H1 (cell line): ENCODE measurements around the gene MOGAT3. TPM values are rescaled to one million over a fixed set of nuclear protein-coding genes. Genes with fewer than 3 reads are reported as not detected.
A peak's percentile ranks its signal among the peaks of the same experiment; 100 is the strongest.

Experiments
- CTCF ChIA-PET: fragments of 300-600 bp; sonication (Branson Sonifier 250); formaldehyde crosslinking; loops from one replicate; lab custom pipeline; 2021; ENCODE audit not compliant: partially characterized antibody; lab: Charles Lee
- POLR2A ChIA-PET: fragments of 300-600 bp; sonication (Branson Sonifier 250); formaldehyde crosslinking; loops from one replicate; lab custom pipeline; 2021; ENCODE audit warnings: inconsistent platforms; ENCODE audit not compliant: partially characterized antibody; lab: Charles Lee
- DNase-seq, 2 experiments: peaks; one replicate each; pipeline versions ENCODE4 v3.0.0 to v3.0.0-alpha.2; 2010 to 2022; ENCODE audit warnings: low spot score in 2 of 2, low read depth in 1 of 2, mixed read lengths in 1 of 2
- FAIRE-seq: peaks from 2 replicates; lab custom pipeline; 2011; peaks lifted over from hg19 to GRCh38; lab: Jason Lieb, UNC
- H2AFZ ChIP-seq: 2 replicates; pipeline ENCODE4 v1.8.1; 2012; ENCODE audit warnings: low read length, inconsistent platforms
- H2AK5ac ChIP-seq: 2 replicates; pipeline ENCODE4 v1.6.1; 2013; ENCODE audit warnings: low read depth, low read length
- H2BK120ac ChIP-seq: replicated peaks from 2 replicates; pipeline ENCODE3; 2013; ENCODE audit warnings: low read depth, low read length, inconsistent platforms
- H2BK12ac ChIP-seq: 2 replicates; pipeline ENCODE4 v1.6.1; 2013; ENCODE audit warnings: low read depth, low read length
- H2BK15ac ChIP-seq: 2 replicates; pipeline ENCODE4 v1.6.1; 2013; ENCODE audit warnings: low read length
- H2BK20ac ChIP-seq: 2 replicates; pipeline ENCODE4 v1.6.1; 2013; ENCODE audit warnings: low read length
- H2BK5ac ChIP-seq: 2 replicates; pipeline ENCODE4 v1.6.1; 2013; ENCODE audit warnings: low read depth, low read length
- H3K14ac ChIP-seq: 2 replicates; pipeline ENCODE4 v1.6.1; 2013; ENCODE audit warnings: inconsistent platforms; ENCODE audit not compliant: insufficient read length
- H3K18ac ChIP-seq: 2 replicates; pipeline ENCODE4 v1.6.1; 2013; ENCODE audit warnings: low read length; ENCODE audit errors: extremely low read depth
- H3K23ac ChIP-seq: 2 replicates; pipeline ENCODE4 v1.6.1; 2013; ENCODE audit warnings: inconsistent platforms; ENCODE audit not compliant: insufficient read length
- H3K23me2 ChIP-seq: 2 replicates; pipeline ENCODE4 v1.6.1; 2013; ENCODE audit warnings: low read depth, low read length
- H3K27ac ChIP-seq: 2 replicates; pipeline ENCODE4 v1.6.1; 2011; ENCODE audit warnings: low read depth, low read length, inconsistent platforms
- H3K27me3 ChIP-seq, 4 experiments: replicated peaks in 1 of 4; 1 replicate in 1 of 4; 2 replicates in 3 of 4; pipeline versions ENCODE4 v1.6.1 to v1.8.1; 2011 to 2013; ENCODE audit warnings: low read length in 3 of 4, mild to moderate bottlenecking in 3 of 4, inconsistent platforms in 2 of 4, mixed read lengths in 2 of 4, moderate library complexity in 1 of 4; ENCODE audit not compliant: control insufficient read depth in 3 of 4, insufficient read depth in 3 of 4; ENCODE audit errors: extremely low read depth in 1 of 4
- H3K36me3 ChIP-seq, 4 experiments: 2 replicates each; pipeline versions ENCODE4 v1.6.1 to v1.8.1; 2011 to 2013; ENCODE audit warnings: mild to moderate bottlenecking in 4 of 4, low read length in 3 of 4, moderate library complexity in 2 of 4, control low read depth in 1 of 4, inconsistent platforms in 1 of 4; ENCODE audit not compliant: insufficient read depth in 4 of 4, control insufficient read depth in 2 of 4
- H3K4ac ChIP-seq: replicated peaks from 2 replicates; pipeline ENCODE3; 2013; ENCODE audit warnings: low read length, low read depth, mixed read lengths, inconsistent platforms; ENCODE audit not compliant: insufficient read length
- H3K4me1 ChIP-seq, 4 experiments: replicated peaks in 1 of 4; 1 replicate in 1 of 4; 2 replicates in 3 of 4; pipeline versions ENCODE4 v1.6.1 to v1.8.1; 2011 to 2013; ENCODE audit warnings: low read length in 3 of 4, inconsistent platforms in 2 of 4, mixed read lengths in 1 of 4; ENCODE audit not compliant: insufficient read depth in 4 of 4, control insufficient read depth in 3 of 4
- H3K4me2 ChIP-seq, 2 experiments: 2 replicates each; pipeline versions ENCODE4 v1.6.1 to v1.8.1; 2011 to 2013; ENCODE audit warnings: low read depth in 2 of 2, low read length in 2 of 2, control low read depth in 1 of 2, inconsistent platforms in 1 of 2, mild to moderate bottlenecking in 1 of 2; ENCODE audit not compliant: insufficient read depth in 1 of 2
- H3K4me3 ChIP-seq, 4 experiments: fragments of 200-600, 300-600 bp in 1 of 4; sonication (generic), shearing (Covaris generic), sonication (Bioruptor Twin) in 1 of 4; 2 replicates each; pipeline versions ENCODE4 v1.5.1 to v1.8.1; 2011 to 2016; ENCODE audit warnings: low read length in 4 of 4, low read depth in 3 of 4, control low read depth in 2 of 4, inconsistent platforms in 2 of 4, mild to moderate bottlenecking in 2 of 4, mixed read lengths in 1 of 4, moderate library complexity in 1 of 4; ENCODE audit not compliant: insufficient read depth in 2 of 4; ENCODE audit errors: extremely low read depth in 1 of 4
- H3K56ac ChIP-seq: replicated peaks from 2 replicates; pipeline ENCODE3; 2013; ENCODE audit warnings: low read depth, mild to moderate bottlenecking, mixed read lengths, low read length, inconsistent platforms; ENCODE audit not compliant: insufficient read length
- H3K79me1 ChIP-seq: 2 replicates; pipeline ENCODE4 v1.6.1; 2013; ENCODE audit warnings: low read depth, low read length, control low read depth
- H3K79me2 ChIP-seq, 2 experiments: 2 replicates each; pipeline versions ENCODE4 v1.6.1 to v1.8.1; 2012 to 2013; ENCODE audit warnings: low read length in 2 of 2, mild to moderate bottlenecking in 2 of 2, inconsistent platforms in 1 of 2; ENCODE audit not compliant: insufficient read depth in 2 of 2, control insufficient read depth in 1 of 2
- H3K9ac ChIP-seq, 4 experiments: replicated peaks in 1 of 4; 1 replicate in 1 of 4; 2 replicates in 3 of 4; pipeline versions ENCODE4 v1.6.1 to v1.8.1; 2011 to 2013; ENCODE audit warnings: low read depth in 3 of 4, low read length in 3 of 4, control low read depth in 2 of 4, mild to moderate bottlenecking in 2 of 4, moderate library complexity in 2 of 4, inconsistent platforms in 1 of 4; ENCODE audit errors: extremely low read depth in 1 of 4
- H3K9me3 ChIP-seq, 2 experiments: 2 replicates each; pipeline versions ENCODE4 v1.6.1 to v1.8.1; 2012 to 2013; ENCODE audit warnings: mild to moderate bottlenecking in 2 of 2, moderate library complexity in 2 of 2, control low read depth in 1 of 2, inconsistent platforms in 1 of 2, low read depth in 1 of 2, low read length in 1 of 2, mixed read lengths in 1 of 2; ENCODE audit not compliant: insufficient read depth in 2 of 2
- H4K20me1 ChIP-seq, 2 experiments: replicated peaks in 1 of 2; 2 replicates each; pipeline versions ENCODE3 to v1.8.1; 2011 to 2013; ENCODE audit warnings: inconsistent platforms in 2 of 2, low read length in 2 of 2, mild to moderate bottlenecking in 1 of 2; ENCODE audit not compliant: insufficient read depth in 2 of 2, control insufficient read depth in 1 of 2
- H4K5ac ChIP-seq: 2 replicates; pipeline ENCODE4 v1.6.1; 2013; ENCODE audit warnings: low read length, low read depth, mixed read lengths, inconsistent platforms; ENCODE audit not compliant: insufficient read length
- H4K8ac ChIP-seq: 2 replicates; pipeline ENCODE4 v1.8.0; 2013; ENCODE audit warnings: mild to moderate bottlenecking, moderate library complexity, low read length, inconsistent platforms; ENCODE audit not compliant: insufficient read depth; ENCODE audit errors: extremely low read depth
- H4K91ac ChIP-seq: replicated peaks from 2 replicates; pipeline ENCODE3; 2013; ENCODE audit warnings: low read length, mixed read lengths, inconsistent platforms; ENCODE audit not compliant: insufficient read length
- BCL11A ChIP-seq, 2 experiments: IDR thresholded peaks; one replicate each; pipeline ENCODE4 v1.6.1; 2011; ENCODE audit warnings: low read depth in 2 of 2, low read length in 2 of 2, mild to moderate bottlenecking in 2 of 2
- BRCA1 ChIP-seq: IDR thresholded peaks from 2 replicates; pipeline ENCODE4 v1.6.1; 2012; ENCODE audit warnings: low read depth, low read length, improper control_type of control experiment
- EZH2 ChIP-seq: fragments of 200-600 bp; sonication (generic); IDR thresholded peaks from 2 replicates; pipeline ENCODE4 v1.7.1; 2012; ENCODE audit warnings: low read depth, mild to moderate bottlenecking, moderate library complexity, low read length, inconsistent platforms; ENCODE audit not compliant: severe bottlenecking
- KDM4A ChIP-seq: IDR thresholded peaks from one replicate; pipeline ENCODE4 v1.7.1; 2012; ENCODE audit warnings: low read depth, mild to moderate bottlenecking, moderate library complexity, low read length, inconsistent platforms; ENCODE audit not compliant: severe bottlenecking
- POLR2AphosphoS5 ChIP-seq: IDR thresholded peaks from 2 replicates; pipeline ENCODE4 v1.6.1; 2011; ENCODE audit warnings: low read depth, low read length
- RNF2 ChIP-seq: fragments of 200-900, 300-1000 bp; sonication (generic); IDR thresholded peaks from 2 replicates; pipeline ENCODE4 v1.7.1; 2016; ENCODE audit warnings: borderline replicate concordance, low read depth, mild to moderate bottlenecking, antibody characterized with exemption, low read length; ENCODE audit not compliant: poor library complexity, severe bottlenecking; ENCODE audit errors: missing control alignments
- SP1 ChIP-seq: IDR thresholded peaks from 2 replicates; pipeline ENCODE4 v1.6.1; 2011; ENCODE audit warnings: low read depth, low read length
- WGBS, 2 experiments: shearing (Covaris generic) in 1 of 2; methylation state at CpG; one replicate each; pipeline versions ENCODE4 v1.1.6 to v1.1.7; 2013 to 2015; ENCODE audit warnings: low lambda C conversion rate in 2 of 2, mixed read lengths in 2 of 2, inconsistent platforms in 1 of 2, low coverage in 1 of 2, missing lambda C conversion rate in 1 of 2; ENCODE audit not compliant: insufficient replicate concordance in 2 of 2, insufficient coverage in 1 of 2, insufficient read length in 1 of 2; ENCODE audit errors: extremely low coverage in 1 of 2, missing lambda C conversion rate in 1 of 2; 5-methylcytosine and 5-hydroxymethylcytosine counted together
- polyA plus RNA-seq, 7 experiments: library from polyadenylated mRNA; depleted of rRNA in 3 of 7; stranded (reverse) in 5 of 7; unstranded in 2 of 7; fragments of >200 nt in 5 of 7; fragments of 200-250 nt in 2 of 7; gene quantifications; 1 replicate in 5 of 7; 2 replicates in 1 of 7; 4 replicates in 1 of 7; pipeline versions ENCODE4 v1.2.1 to v1.2.3, GENCODE V29; 2011 to 2013; ENCODE audit warnings: missing spikeins in 2 of 7, mixed read lengths in 2 of 7
- total RNA-seq: library from RNA; stranded (reverse); fragmentation: NEBNext Ultra II Directional; extraction: Animal tissue kit (Norgen Biotek cat#: 25700); gene quantifications from 2 replicates; pipeline ENCODE4 v1.2.1, GENCODE V29; 2021
- TF ChIP-seq, protein P1 (sequence below): IDR thresholded peaks from 2 replicates; pipeline ENCODE4 v1.6.1; 2012; ENCODE audit warnings: inconsistent platforms

MOGAT3 gene
- total and polyA plus RNA-seq, 2 of the 8 experiments (the other 6 are each of a cell fraction or from before 2014, with no cell fraction given): 0.21 to 0.82 TPM

DNA sequence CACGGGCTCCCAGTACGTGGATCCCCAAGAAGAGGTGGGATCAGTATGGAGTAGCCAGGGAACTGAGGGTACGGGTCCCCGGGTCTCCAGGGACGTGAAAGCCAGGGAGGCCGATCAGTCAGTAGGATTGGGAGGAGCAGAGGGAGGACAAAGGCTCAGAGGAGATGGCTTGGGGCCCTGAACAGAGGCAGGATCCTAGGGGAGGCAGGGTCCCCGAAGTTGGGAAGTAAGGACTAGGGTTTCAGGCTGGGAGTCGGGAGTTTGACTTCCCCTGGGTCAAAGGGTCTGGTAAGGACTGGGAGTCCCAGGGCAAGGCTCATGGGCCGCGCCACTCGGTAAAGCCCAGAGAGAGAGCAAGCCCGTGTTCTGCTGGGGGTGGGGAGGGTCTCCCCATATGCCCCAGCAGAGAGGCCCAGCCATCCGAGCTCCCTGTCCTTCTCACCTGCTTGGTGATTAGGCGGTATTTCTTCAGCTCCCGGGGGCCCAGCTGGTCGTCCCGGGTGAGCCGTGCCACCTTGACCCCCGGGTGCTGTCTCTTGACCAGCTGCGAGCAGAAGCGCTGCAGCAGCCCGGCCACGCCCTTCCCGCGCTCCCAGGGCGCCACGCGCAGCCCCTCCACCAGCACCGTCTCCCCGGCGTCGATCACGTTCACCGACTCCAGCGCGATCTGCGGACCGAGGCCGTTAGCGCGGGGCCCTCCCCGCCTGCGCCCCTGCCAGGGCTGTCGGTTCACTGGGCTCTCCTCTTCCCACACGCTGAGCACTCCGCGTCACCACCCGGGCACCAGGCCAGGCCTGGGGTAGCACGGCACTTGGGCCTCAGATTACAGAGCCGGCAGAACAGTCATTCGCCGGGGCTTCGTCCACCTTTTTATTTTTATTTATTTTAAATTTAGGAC is 27.7 kb downstream of the MOGAT3 start:
- no peak for FAIRE-seq
- TF ChIP-seq BCL11A (IDR thresholded peaks at IDR 0.05; ENCODE audit: low read depth in 2 of 2, low read length in 2 of 2) (no peak), SP1 (no peak), KDM4A (peak; percentile 53), RNF2 (peak; percentile 54), BRCA1 (no peak), EZH2 (peak; percentile 72), POLR2AphosphoS5 (no peak)
- TF ChIP-seq, protein P1, sequence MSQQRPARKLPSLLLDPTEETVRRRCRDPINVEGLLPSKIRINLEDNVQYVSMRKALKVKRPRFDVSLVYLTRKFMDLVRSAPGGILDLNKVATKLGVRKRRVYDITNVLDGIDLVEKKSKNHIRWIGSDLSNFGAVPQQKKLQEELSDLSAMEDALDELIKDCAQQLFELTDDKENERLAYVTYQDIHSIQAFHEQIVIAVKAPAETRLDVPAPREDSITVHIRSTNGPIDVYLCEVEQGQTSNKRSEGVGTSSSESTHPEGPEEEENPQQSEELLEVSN: peak; percentile 55; the same call in 1 of the 2 replicates

More for the DNA sequence above, 27.7 kb downstream of the MOGAT3 start:
- H3K27me3 ChIP-seq: peaks cover 61 to 99% (median 93%) of the 10 kb centered on the region in 4 experiments
- no peak overlapping the region for H3K18ac ChIP-seq
- no peak overlapping the region for H2BK120ac ChIP-seq
- no peak overlapping the region for H3K9ac ChIP-seq
- no peak overlapping the region for H2AFZ ChIP-seq
- no peak overlapping the region for H3K27ac ChIP-seq
- no peak overlapping the region for H2BK20ac ChIP-seq
- no peak overlapping the region for H4K8ac ChIP-seq
- peaks cover 0 to 9% of the 10 kb centered on the region in 2 experiments for H4K20me1 ChIP-seq
- peaks cover 19% of the 10 kb centered on the region for H3K23me2 ChIP-seq
- peak overlapping the region; percentile 94; the same call in 1 of the 2 replicates for H2BK12ac ChIP-seq
- DNase-seq: peak in 1 of 2 experiments; percentile 64
- peak overlapping the region; percentile 1 to 68 (median 29); a peak in 7 of 8 replicates for H3K4me3 ChIP-seq
- H4K91ac ChIP-seq: peak overlapping the region; percentile 38
- H3K79me1 ChIP-seq: no peaks in the 10 kb centered on the region
- H3K14ac ChIP-seq: no peak overlapping the region
- 4% methylated on average over 47 of the region's 53 CpGs; no CpG with 5 or more reads in 1 of the 2 experiments for WGBS, 2 experiments
- H3K23ac ChIP-seq: no peak overlapping the region
- no peak overlapping the region for H3K4ac ChIP-seq
- H2BK15ac ChIP-seq: no peak overlapping the region
- POLR2A ChIA-PET: interaction anchor here (0.7 to 2.3 kb wide), 11 partner anchors 8 to 122 kb away, joined by 3 to 8 read pairs (median 4); partner anchors contain the start of genes AP1S1, TRIM56, VGF and ZNHIT1
- H3K79me2 ChIP-seq: no peaks in the 10 kb centered on the region
- no peak overlapping the region for H2AK5ac ChIP-seq
- 0 out of 2 replicates have a peak overlapping the region, but pooled peaks have one; percentile 63 for H2BK5ac ChIP-seq
- H3K4me1 ChIP-seq: peaks cover 11 to 54% (median 39%) of the 10 kb centered on the region in 4 experiments
- no peak overlapping the region for H3K56ac ChIP-seq
- H3K36me3 ChIP-seq: no peaks in the 10 kb centered on the region
- H3K9me3 ChIP-seq: no peaks in the 10 kb centered on the region
- no peak overlapping the region for H4K5ac ChIP-seq
- H3K4me2 ChIP-seq: peak overlapping the region; percentile 44 to 95
- CTCF ChIA-PET: interaction anchor here (0.7 to 6.0 kb wide), 17 partner anchors 9 to 270 kb away, joined by 3 to 90 read pairs (median 5); partner anchors contain the start of genes CLDN15 and FIS1
